Panc1 (cell line): ENCODE measurements around the gene TBX2.

ENCODE experiments used
- CTCF ChIP-seq: fragments of 450-650 bp; IDR thresholded peaks from 2 replicates; pipeline ENCODE4 v1.5.1; 2017; ENCODE audit warnings: mild to moderate bottlenecking
- POLR2AphosphoS5 ChIP-seq: IDR thresholded peaks from 2 replicates; pipeline ENCODE4 v1.6.1; 2012; ENCODE audit warnings: mild to moderate bottlenecking, low read depth, low read length, moderate library complexity
- SIN3A ChIP-seq: IDR thresholded peaks from 2 replicates; pipeline ENCODE4 v1.6.1; 2012; ENCODE audit warnings: low read depth, mild to moderate bottlenecking, low read length, moderate library complexity, borderline replicate concordance; ENCODE audit not compliant: insufficient read depth
- TCF7L2 ChIP-seq: IDR thresholded peaks from 2 replicates; pipeline ENCODE4 v1.6.1; 2011; ENCODE audit warnings: mild to moderate bottlenecking, low read depth, low read length, inconsistent platforms

GRCh38 chr17:61369751-61370150 is 29.9 kb upstream of the TBX2 start:
- TF ChIP-seq CTCF (no peak), POLR2AphosphoS5 (no peak), SIN3A (no peak), TCF7L2 (no peak)
